Measurements from ENCODE around the gene TPM2.

Gene TPM2

GRCh38 chr9:35703906-35704672 lies 14.4 kb upstream of the TPM2 start:
- TF ChIP-seq FOXK2 (IDR thresholded peaks at IDR 0.05) (no peak), CTBP1 (IDR thresholded peaks at IDR 0.05; ENCODE audit: borderline replicate concordance) (no peak), FOXM1 (IDR thresholded peaks at IDR 0.05; ENCODE audit: borderline replicate concordance) (no peak), PKNOX1 (IDR thresholded peaks at IDR 0.05) (no peak), BHLHE40 (IDR thresholded peaks at IDR 0.05; ENCODE audit: borderline replicate concordance) (no peak), ELF4 (IDR thresholded peaks at IDR 0.05) (no peak), L3MBTL2 (conservative IDR thresholded peaks at IDR 0.05) (no peak), ARNT (IDR thresholded peaks at IDR 0.05) (no peak), NFRKB (IDR thresholded peaks at IDR 0.05) (no peak), FOXA1 (IDR thresholded peaks at IDR 0.05) (no peak), LEF1 (IDR thresholded peaks at IDR 0.05; ENCODE audit: borderline replicate concordance) (no peak)
- POLR2A ChIA-PET, result no interaction called here
- CTCF ChIA-PET, result interaction anchor here (1.1 kb wide), 1 partner anchor 9 kb away, joined by 5 read pairs; no protein-coding TSS in a partner anchor
- no peak for DNase-seq (ENCODE audit: extremely low spot score)

GRCh38 chr9:35702696-35703095 lies 13.0 kb upstream of the TPM2 start:
- TF ChIP-seq SUZ12 (IDR thresholded peaks at IDR 0.05) (no peak), ZNF384 (IDR thresholded peaks at IDR 0.05) (no peak), HDGF (IDR thresholded peaks at IDR 0.05; ENCODE audit: borderline replicate concordance) (no peak), TARDBP (IDR thresholded peaks at IDR 0.05) (no peak), FOXK2 (IDR thresholded peaks at IDR 0.05) (no peak)
- CTCF ChIA-PET, result no interaction called here
- POLR2A ChIA-PET, result no interaction called here
- DNase-seq (ENCODE audit: extremely low spot score), result no peak

- ChIA-PET POLR2A (interaction anchor here (1.0 kb wide), 1 partner anchor 10 kb away, joined by 3 read pairs; no protein-coding TSS in a partner anchor), CTCF (interaction anchor here (0.6 kb wide), 1 partner anchor 47 kb away, joined by 3 read pairs; no protein-coding TSS in a partner anchor)
- DNase-seq (ENCODE audit: extremely low spot score), result no peak
- no peak for TF ChIP-seq FOXK2 (IDR thresholded peaks at IDR 0.05)
- TF ChIP-seq SUZ12 (IDR thresholded peaks at IDR 0.05), result no peak
- no peak for TF ChIP-seq L3MBTL2 (conservative IDR thresholded peaks at IDR 0.05)
- no peak for TF ChIP-seq PKNOX1 (IDR thresholded peaks at IDR 0.05)
- TF ChIP-seq BHLHE40 (IDR thresholded peaks at IDR 0.05; ENCODE audit: borderline replicate concordance), result no peak
- no peak for TF ChIP-seq FOXA1 (IDR thresholded peaks at IDR 0.05)
- TF ChIP-seq ZNF384 (IDR thresholded peaks at IDR 0.05), result no peak
- TF ChIP-seq ARNT (IDR thresholded peaks at IDR 0.05), result no peak
- TF ChIP-seq LEF1 (IDR thresholded peaks at IDR 0.05; ENCODE audit: borderline replicate concordance), result no peak
- TF ChIP-seq FOXM1 (IDR thresholded peaks at IDR 0.05; ENCODE audit: borderline replicate concordance), result no peak
- TF ChIP-seq HDGF (IDR thresholded peaks at IDR 0.05; ENCODE audit: borderline replicate concordance), result no peak
- no peak for TF ChIP-seq ELF4 (IDR thresholded peaks at IDR 0.05)
- no peak for TF ChIP-seq TARDBP (IDR thresholded peaks at IDR 0.05)
- no peak for TF ChIP-seq SP1 (IDR thresholded peaks at IDR 0.05)
- TF ChIP-seq CTBP1 (IDR thresholded peaks at IDR 0.05; ENCODE audit: borderline replicate concordance), result no peak
- TF ChIP-seq NFRKB (IDR thresholded peaks at IDR 0.05), result no peak
Measured at GRCh38 chr9:35700942-35701341, 11.2 kb upstream of the TPM2 start.

GRCh38 chr9:35700031-35700430 lies 10.3 kb upstream of the TPM2 start:
- CTCF ChIA-PET, result no interaction called here

GRCh38 chr9:35698231-35698630 lies 8.5 kb upstream of the TPM2 start:
- ChIA-PET CTCF (interaction anchor here (0.5 to 1.0 kb wide), 2 partner anchors 30 to 92 kb away, joined by 3 read pairs; no protein-coding TSS in a partner anchor), POLR2A (no interaction called here)
- TF ChIP-seq SUZ12 (IDR thresholded peaks at IDR 0.05) (no peak), ARNT (IDR thresholded peaks at IDR 0.05) (no peak), FOXA1 (IDR thresholded peaks at IDR 0.05) (no peak), HDGF (IDR thresholded peaks at IDR 0.05; ENCODE audit: borderline replicate concordance) (no peak), NFRKB (IDR thresholded peaks at IDR 0.05) (no peak)
- DNase-seq (ENCODE audit: extremely low spot score), result no peak

More at GRCh38 chr9:35700031-35700430, 10.3 kb upstream of the TPM2 start:
- POLR2A ChIA-PET, result no interaction called here
- TF ChIP-seq LEF1 (IDR thresholded peaks at IDR 0.05; ENCODE audit: borderline replicate concordance), result no peak
- DNase-seq (ENCODE audit: extremely low spot score), result no peak

- no peak for TF ChIP-seq HDGF (IDR thresholded peaks at IDR 0.05; ENCODE audit: borderline replicate concordance)
- no peak for TF ChIP-seq FOXK2 (IDR thresholded peaks at IDR 0.05)
- no peak for TF ChIP-seq TARDBP (IDR thresholded peaks at IDR 0.05)
- no peak for TF ChIP-seq ARNT (IDR thresholded peaks at IDR 0.05)
- TF ChIP-seq CTBP1 (IDR thresholded peaks at IDR 0.05; ENCODE audit: borderline replicate concordance), result no peak
- TF ChIP-seq FOXM1 (IDR thresholded peaks at IDR 0.05; ENCODE audit: borderline replicate concordance), result no peak
- no peak for TF ChIP-seq LEF1 (IDR thresholded peaks at IDR 0.05; ENCODE audit: borderline replicate concordance)
- no peak for TF ChIP-seq PKNOX1 (IDR thresholded peaks at IDR 0.05)
- no peak for TF ChIP-seq NFRKB (IDR thresholded peaks at IDR 0.05)
- DNase-seq (ENCODE audit: extremely low spot score), result no peak
- CTCF ChIA-PET, result interaction anchor here (1.0 to 1.7 kb wide), 6 partner anchors 16 to 73 kb away, joined by 3 to 11 read pairs (median 4); partner anchors contain the start of genes ARHGEF39, CREB3 and TLN1
- POLR2A ChIA-PET, result no interaction called here
Measured at GRCh38 chr9:35697486-35697885, 7.8 kb upstream of the TPM2 start.
